Activated naive CD4-positive, alpha-beta T cell treated with anti-CD3 and anti-CD28 coated beads, Interleukin-2, amount 10 ng/mL, durations not matched to agents 7 days and 5 days (primary cell): ENCODE measurements around the gene CD46.
A peak's percentile ranks its signal among the peaks of the same experiment; 100 is the strongest.

Experiments
- CTCF ChIA-PET: fragments of 350-600 bp; sonication (Branson Sonifier 250); formaldehyde crosslinking; loops from one replicate; lab custom pipeline; 2021; ENCODE audit warnings: antibody characterized with exemption; lab: Charles Lee
- DNase-seq: peaks from one replicate; pipeline ENCODE4 v3.0.0-alpha.2; 2020
- H3K27ac Mint-ChIP-seq: one replicate; pipeline ENCODE4 v1.8.0; 2021; ENCODE audit warnings: mild to moderate bottlenecking, moderate library complexity, mixed read lengths
- H3K27me3 Mint-ChIP-seq: one replicate; pipeline ENCODE4 v1.8.0; 2021; ENCODE audit warnings: mild to moderate bottlenecking, mixed read lengths
- H3K36me3 Mint-ChIP-seq: one replicate; pipeline ENCODE4 v1.8.0; 2021; ENCODE audit warnings: mixed read lengths
- H3K4me1 Mint-ChIP-seq: one replicate; pipeline ENCODE4 v1.8.0; 2021; ENCODE audit warnings: mixed read lengths
- H3K4me3 Mint-ChIP-seq: one replicate; pipeline ENCODE4 v1.8.0; 2021; ENCODE audit warnings: mild to moderate bottlenecking, moderate library complexity, mixed read lengths
- H3K9me3 Mint-ChIP-seq: one replicate; pipeline ENCODE4 v1.8.0; 2021; ENCODE audit warnings: mixed read lengths

CD46 gene

DNA sequence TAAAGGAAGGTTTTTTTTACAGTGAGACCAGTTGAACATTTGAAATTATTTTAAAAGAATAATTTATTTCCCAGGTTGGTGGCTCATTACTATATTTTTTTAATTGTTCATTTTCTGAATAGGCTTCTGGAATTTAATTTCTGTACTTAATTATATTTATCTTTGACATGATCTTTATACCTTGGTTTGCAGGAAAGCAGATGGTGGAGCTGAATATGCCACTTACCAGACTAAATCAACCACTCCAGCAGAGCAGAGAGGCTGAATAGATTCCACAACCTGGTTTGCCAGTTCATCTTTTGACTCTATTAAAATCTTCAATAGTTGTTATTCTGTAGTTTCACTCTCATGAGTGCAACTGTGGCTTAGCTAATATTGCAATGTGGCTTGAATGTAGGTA is 41.5 kb downstream of the CD46 start:
- H3K4me3 Mint-ChIP-seq, result no peak overlapping the region
- peaks cover 21% of the 10 kb centered on the region for H3K36me3 Mint-ChIP-seq
- no peak overlapping the region for H3K27ac Mint-ChIP-seq
- DNase-seq, result no peak
- peaks cover 10% of the 10 kb centered on the region for H3K4me1 Mint-ChIP-seq
- H3K27me3 Mint-ChIP-seq, result no peaks in the 10 kb centered on the region
- H3K9me3 Mint-ChIP-seq, result no peaks in the 10 kb centered on the region
- CTCF ChIA-PET, result no interaction called here

DNA sequence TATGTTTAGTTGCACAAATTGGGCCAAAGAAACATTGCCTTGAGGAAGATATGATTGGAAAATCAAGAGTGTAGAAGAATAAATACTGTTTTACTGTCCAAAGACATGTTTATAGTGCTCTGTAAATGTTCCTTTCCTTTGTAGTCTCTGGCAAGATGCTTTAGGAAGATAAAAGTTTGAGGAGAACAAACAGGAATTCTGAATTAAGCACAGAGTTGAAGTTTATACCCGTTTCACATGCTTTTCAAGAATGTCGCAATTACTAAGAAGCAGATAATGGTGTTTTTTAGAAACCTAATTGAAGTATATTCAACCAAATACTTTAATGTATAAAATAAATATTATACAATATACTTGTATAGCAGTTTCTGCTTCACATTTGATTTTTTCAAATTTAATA is 43.0 kb downstream of the CD46 start:
- H3K4me3 Mint-ChIP-seq, result no peak overlapping the region
- H3K27me3 Mint-ChIP-seq, result no peaks in the 10 kb centered on the region
- no peaks in the 10 kb centered on the region for H3K9me3 Mint-ChIP-seq
- H3K27ac Mint-ChIP-seq, result no peak overlapping the region
- no peak for DNase-seq
- CTCF ChIA-PET, result no interaction called here
- H3K4me1 Mint-ChIP-seq, result peaks cover 26% of the 10 kb centered on the region
- peaks cover 22% of the 10 kb centered on the region for H3K36me3 Mint-ChIP-seq

GRCh38 chr1:207797229-207797973 is 45.5 kb downstream of the CD46 start:
- Mint-ChIP-seq H3K27ac (no peak overlapping the region), H3K27me3 (no peaks in the 10 kb centered on the region), H3K4me3 (no peak overlapping the region), H3K9me3 (no peaks in the 10 kb centered on the region), H3K36me3 (peaks cover 30% of the 10 kb centered on the region), H3K4me1 (peaks cover 36% of the 10 kb centered on the region)
- DNase-seq, result peak; percentile 88
- CTCF ChIA-PET, result interaction anchor here (0.6 to 3.8 kb wide), 41 partner anchors 9 to 412 kb away, joined by 3 to 27 read pairs (median 5); partner anchors contain the start of gene CD46

GRCh38 chr1:207798847-207799246 is 47.0 kb downstream of the CD46 start:
- Mint-ChIP-seq H3K36me3 (peaks cover 34% of the 10 kb centered on the region), H3K4me1 (peaks cover 36% of the 10 kb centered on the region), H3K27ac (peak overlapping the region; percentile 56), H3K9me3 (no peaks in the 10 kb centered on the region), H3K27me3 (no peaks in the 10 kb centered on the region), H3K4me3 (no peak overlapping the region)
- peak; percentile 37 for DNase-seq
- CTCF ChIA-PET, result interaction anchor here (0.6 to 3.8 kb wide), 6 partner anchors 10 to 290 kb away, joined by 3 to 19 read pairs (median 8); no protein-coding TSS in a partner anchor

- CTCF ChIA-PET, result interaction anchor here (1.3 to 2.3 kb wide), 3 partner anchors 10 to 163 kb away, joined by 3 to 9 read pairs (median 7); no protein-coding TSS in a partner anchor
- Mint-ChIP-seq H3K9me3 (no peaks in the 10 kb centered on the region), H3K27ac (peak overlapping the region; percentile 24), H3K4me1 (peaks cover 36% of the 10 kb centered on the region), H3K36me3 (peaks cover 35% of the 10 kb centered on the region), H3K27me3 (no peaks in the 10 kb centered on the region), H3K4me3 (no peak overlapping the region)
- no peak for DNase-seq
Observed at GRCh38 chr1:207799989-207800648, 48.3 kb downstream of the CD46 start.

GRCh38 chr1:207801819-207802218 is 50.0 kb downstream of the CD46 start:
- H3K36me3 Mint-ChIP-seq, result peaks cover 46% of the 10 kb centered on the region
- CTCF ChIA-PET, result no interaction called here

DNA sequence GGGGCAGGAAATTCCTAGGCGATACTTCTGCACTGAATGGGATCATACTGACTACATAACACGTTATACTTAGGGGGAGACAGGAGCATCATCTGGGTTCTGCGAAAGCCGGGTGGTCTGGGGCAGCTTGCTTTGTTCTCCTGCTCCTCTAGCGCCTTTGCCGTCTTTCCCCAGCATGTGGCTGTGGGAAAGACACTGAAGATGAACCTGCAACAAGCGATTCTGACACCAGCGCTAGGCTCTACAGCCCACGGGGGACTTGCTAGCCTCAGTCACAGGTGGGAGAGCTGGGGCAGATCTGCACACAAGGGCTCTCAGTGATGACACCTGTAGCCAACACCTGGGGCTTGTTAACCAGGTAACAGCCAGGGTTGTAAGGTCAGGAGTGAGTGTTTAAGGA is 51.8 kb downstream of the CD46 start:
- no peaks in the 10 kb centered on the region for H3K27me3 Mint-ChIP-seq
- H3K9me3 Mint-ChIP-seq, result no peaks in the 10 kb centered on the region
- H3K36me3 Mint-ChIP-seq, result peaks cover 62% of the 10 kb centered on the region
- no peak overlapping the region for H3K4me3 Mint-ChIP-seq
- DNase-seq, result no peak
- CTCF ChIA-PET, result no interaction called here
- H3K27ac Mint-ChIP-seq, result no peak overlapping the region
- peaks cover 53% of the 10 kb centered on the region for H3K4me1 Mint-ChIP-seq

More at GRCh38 chr1:207801819-207802218, 50.0 kb downstream of the CD46 start:
- no peak overlapping the region for H3K27ac Mint-ChIP-seq
- no peaks in the 10 kb centered on the region for H3K27me3 Mint-ChIP-seq
- no peaks in the 10 kb centered on the region for H3K9me3 Mint-ChIP-seq
- H3K4me1 Mint-ChIP-seq, result peaks cover 48% of the 10 kb centered on the region
- H3K4me3 Mint-ChIP-seq, result no peak overlapping the region
- no peak for DNase-seq

DNA sequence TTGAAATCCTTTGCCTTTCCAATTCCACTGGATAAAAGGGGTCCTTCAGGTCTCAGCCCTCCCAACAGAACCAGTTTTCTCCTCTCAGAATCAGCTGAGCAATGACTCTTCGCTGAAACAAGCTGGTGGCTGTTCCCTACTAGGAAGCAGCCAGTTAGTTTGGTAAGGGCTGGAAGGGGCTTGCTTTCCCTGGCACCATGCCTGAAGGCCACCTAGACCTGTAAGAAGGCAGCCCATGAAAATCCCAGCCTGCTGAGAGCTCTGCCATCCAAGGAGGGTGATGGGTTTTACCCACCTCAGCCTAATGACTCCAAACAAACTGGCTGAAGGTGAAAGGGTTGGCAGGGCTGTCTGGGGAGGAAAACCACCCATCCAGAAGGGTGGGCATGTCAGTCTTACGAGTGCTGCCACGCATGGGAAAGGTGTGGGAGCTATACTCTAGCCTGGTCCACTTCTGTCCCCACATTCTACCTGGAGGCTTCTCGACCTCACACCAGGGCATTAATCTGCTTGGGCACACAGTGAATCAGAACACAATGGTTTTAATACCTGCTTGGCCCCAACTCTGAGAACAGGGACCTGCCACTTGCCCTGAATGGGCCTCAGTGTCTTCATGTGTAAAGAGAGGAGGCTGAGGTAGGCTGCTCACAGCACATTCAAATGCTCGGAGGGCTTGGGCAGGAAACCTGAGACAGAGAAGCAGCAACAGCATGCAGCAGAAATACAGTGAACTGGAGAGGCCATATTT is 53.0 kb downstream of the CD46 start:
- Mint-ChIP-seq H3K36me3 (peaks cover 68% of the 10 kb centered on the region), H3K9me3 (no peaks in the 10 kb centered on the region), H3K27ac (peak overlapping the region; percentile 28), H3K27me3 (no peaks in the 10 kb centered on the region), H3K4me3 (no peak overlapping the region), H3K4me1 (peaks cover 49% of the 10 kb centered on the region)
- CTCF ChIA-PET, result interaction anchor here (1.3 to 2.3 kb wide), 3 partner anchors 8 to 159 kb away, joined by 4 to 13 read pairs (median 9); no protein-coding TSS in a partner anchor
- no peak for DNase-seq

GRCh38 chr1:207805841-207806421 is 54.1 kb downstream of the CD46 start:
- CTCF ChIA-PET, result interaction anchor here (1.3 to 2.3 kb wide), 4 partner anchors 9 to 158 kb away, joined by 4 to 13 read pairs (median 8); no protein-coding TSS in a partner anchor
- Mint-ChIP-seq H3K27ac (peak overlapping the region; percentile 67), H3K36me3 (peaks cover 68% of the 10 kb centered on the region), H3K27me3 (no peaks in the 10 kb centered on the region), H3K4me3 (no peak overlapping the region), H3K4me1 (peaks cover 45% of the 10 kb centered on the region), H3K9me3 (no peaks in the 10 kb centered on the region)
- DNase-seq, result no peak

DNA sequence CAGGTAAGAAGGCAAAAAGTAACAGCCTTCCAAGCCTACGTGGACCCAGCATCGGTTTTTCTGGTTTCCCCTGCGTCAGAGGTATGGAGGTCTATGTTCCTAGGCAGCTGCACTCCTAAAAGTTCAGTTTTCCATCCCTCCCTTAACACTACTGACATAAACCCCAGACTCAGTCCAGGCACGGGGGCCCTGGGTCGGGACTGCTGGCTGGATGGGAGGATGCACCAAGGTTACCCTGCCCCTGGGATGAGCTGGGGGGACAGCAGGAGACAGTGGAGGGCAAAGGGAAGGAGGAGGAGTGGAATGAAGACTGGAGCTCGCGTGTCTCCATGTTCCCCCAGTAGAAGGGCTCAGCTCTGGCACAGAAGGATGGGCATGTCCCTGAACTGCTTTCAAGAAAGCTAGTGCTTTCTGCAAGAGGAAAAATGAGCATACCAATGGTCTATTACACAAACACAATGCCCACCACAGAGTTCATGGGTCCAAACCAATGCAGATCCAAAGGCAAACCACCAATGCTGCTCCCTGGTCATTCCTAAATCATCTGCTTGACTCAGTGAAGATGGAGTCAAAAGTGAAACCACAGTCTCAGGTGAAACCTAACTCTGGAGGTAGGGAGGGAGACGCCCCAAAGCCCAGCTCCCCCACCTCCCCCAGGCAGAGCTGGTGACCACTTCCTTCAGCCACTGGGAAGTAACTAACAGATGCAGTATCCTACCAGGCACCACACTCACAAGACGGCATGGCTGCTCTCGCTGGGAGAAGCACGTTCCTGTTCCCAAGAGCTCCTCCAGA is 54.9 kb downstream of the CD46 start:
- no peaks in the 10 kb centered on the region for H3K27me3 Mint-ChIP-seq

DNA sequence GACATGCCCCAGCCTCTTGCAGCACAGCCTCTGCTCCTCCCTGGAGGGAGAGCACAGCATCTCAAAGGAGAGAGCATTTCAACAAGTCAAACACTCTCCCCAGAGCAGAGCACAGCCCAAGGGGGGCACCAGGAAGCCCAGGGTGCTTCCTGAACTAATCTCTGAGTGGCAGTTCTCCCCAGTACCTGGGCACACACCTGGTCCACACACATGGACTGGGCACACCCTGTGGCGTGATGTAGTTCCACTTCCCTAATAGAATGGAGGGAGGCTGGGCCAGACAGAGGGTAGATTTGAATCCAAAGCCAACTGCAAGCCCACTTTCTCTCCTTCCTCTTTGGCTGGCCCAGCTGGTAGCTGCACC is 55.5 kb downstream of the CD46 start:
- H3K27me3 Mint-ChIP-seq, result no peaks in the 10 kb centered on the region
- H3K36me3 Mint-ChIP-seq, result peaks cover 61% of the 10 kb centered on the region
- no peak for DNase-seq
- no peaks in the 10 kb centered on the region for H3K9me3 Mint-ChIP-seq
- no peak overlapping the region for H3K4me3 Mint-ChIP-seq
- CTCF ChIA-PET, result interaction anchor here (0.6 to 2.3 kb wide), 6 partner anchors 10 to 156 kb away, joined by 3 to 13 read pairs (median 6); no protein-coding TSS in a partner anchor
- peaks cover 40% of the 10 kb centered on the region for H3K4me1 Mint-ChIP-seq
- H3K27ac Mint-ChIP-seq, result peak overlapping the region; percentile 88

More for the DNA sequence above, 54.9 kb downstream of the CD46 start:
- Mint-ChIP-seq H3K9me3 (no peaks in the 10 kb centered on the region), H3K27ac (peak overlapping the region; percentile 88), H3K36me3 (peaks cover 67% of the 10 kb centered on the region), H3K4me1 (peaks cover 40% of the 10 kb centered on the region), H3K4me3 (no peak overlapping the region)
- CTCF ChIA-PET, result interaction anchor here (0.6 to 2.3 kb wide), 6 partner anchors 9 to 157 kb away, joined by 3 to 13 read pairs (median 6); no protein-coding TSS in a partner anchor
- DNase-seq, result peak; percentile 65

- H3K4me3 Mint-ChIP-seq, result no peak overlapping the region
- CTCF ChIA-PET, result interaction anchor here (1.5 to 2.4 kb wide), 3 partner anchors 10 to 156 kb away, joined by 4 to 10 read pairs (median 7); no protein-coding TSS in a partner anchor
- H3K4me1 Mint-ChIP-seq, result peaks cover 40% of the 10 kb centered on the region
Observed at GRCh38 chr1:207807690-207808321, 56.0 kb downstream of the CD46 start.

More at GRCh38 chr1:207807690-207808321, 56.0 kb downstream of the CD46 start:
- H3K27me3 Mint-ChIP-seq, result no peaks in the 10 kb centered on the region
- no peak for DNase-seq
- H3K36me3 Mint-ChIP-seq, result peaks cover 61% of the 10 kb centered on the region
- no peaks in the 10 kb centered on the region for H3K9me3 Mint-ChIP-seq
- H3K27ac Mint-ChIP-seq, result peak overlapping the region; percentile 88
